Thoracic aorta (tissue), 2 donors: ENCODE measurements around the gene MPO. TPM values are rescaled to one million over a fixed set of nuclear protein-coding genes. Genes with fewer than 3 reads are reported as not detected.

Experiments
- ATAC-seq: fragments of 150-250 bp; one replicate; pipeline ENCODE4 v1.8.0; 2017; ENCODE audit warnings: low read depth; ENCODE audit not compliant: insufficient number of reproducible peaks, low FRiP score
- DNase-seq: peaks from one replicate; pipeline ENCODE4 v3.0.0-alpha.2; 2020; ENCODE audit warnings: low spot score
- H3K27ac ChIP-seq, 2 donors: fragments of 200-600 bp; sonication (generic); 1 replicate in 1 of 2; 2 replicates in 1 of 2; pipeline ENCODE4 v1.5.1; 2016; ENCODE audit warnings: mild to moderate bottlenecking in 2 of 2, moderate library complexity in 2 of 2
- H3K27me3 ChIP-seq: fragments of 200-600 bp; sonication (generic); replicated peaks from 2 replicates; pipeline ENCODE4 v1.6.0; 2016; ENCODE audit warnings: mild to moderate bottlenecking; ENCODE audit not compliant: insufficient read depth
- H3K36me3 ChIP-seq: fragments of 200-600 bp; sonication (generic); one replicate; pipeline ENCODE4 v1.5.1; 2016
- H3K4me1 ChIP-seq, 2 donors: fragments of 200-600 bp; sonication (generic); 1 replicate in 1 of 2; 2 replicates in 1 of 2; pipeline versions ENCODE4 v1.5.1 to v1.6.0; 2016; ENCODE audit warnings: low read depth in 2 of 2, mild to moderate bottlenecking in 1 of 2; ENCODE audit not compliant: control insufficient read depth in 1 of 2
- H3K4me3 ChIP-seq: fragments of 200-600 bp; sonication (generic); 2 replicates; pipeline ENCODE4 v1.5.1; 2016; ENCODE audit warnings: mild to moderate bottlenecking
- H3K9me3 ChIP-seq: fragments of 200-600 bp; sonication (generic); 2 replicates; pipeline ENCODE4 v1.5.1; 2016
- total RNA-seq, 2 donors: library from RNA; depleted of rRNA; stranded (reverse); fragments of >200 nt; gene quantifications; one replicate each; pipeline versions ENCODE4 v1.1.0 to v1.2.3, GENCODE V29; 2016
- TF ChIP-seq, protein P1 (sequence below): fragments of 200-600 bp; sonication (generic); IDR thresholded peaks from one replicate; pipeline ENCODE4 v1.5.1; 2019; ENCODE audit warnings: antibody characterized with exemption

The MPO gene
- total RNA-seq, 2 donors from 2014 or later, result 0.14 TPM; not detected in 1

DNA sequence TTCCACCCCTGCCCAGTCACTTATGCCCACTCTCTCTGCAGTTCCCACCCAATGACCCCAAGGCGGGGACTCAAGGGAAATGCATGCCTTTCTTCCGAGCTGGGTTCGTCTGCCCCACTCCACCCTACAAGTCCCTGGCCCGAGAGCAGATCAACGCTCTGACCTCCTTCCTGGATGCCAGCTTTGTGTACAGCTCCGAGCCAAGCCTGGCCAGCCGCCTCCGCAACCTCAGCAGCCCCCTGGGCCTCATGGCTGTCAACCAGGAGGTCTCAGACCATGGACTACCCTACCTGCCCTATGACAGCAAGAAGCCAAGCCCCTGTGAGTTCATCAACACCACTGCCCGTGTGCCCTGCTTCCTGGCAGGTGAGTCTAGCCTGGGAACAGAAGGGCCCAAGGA lies 28.6 kb downstream of the MPO start:
- TF ChIP-seq, protein P1, sequence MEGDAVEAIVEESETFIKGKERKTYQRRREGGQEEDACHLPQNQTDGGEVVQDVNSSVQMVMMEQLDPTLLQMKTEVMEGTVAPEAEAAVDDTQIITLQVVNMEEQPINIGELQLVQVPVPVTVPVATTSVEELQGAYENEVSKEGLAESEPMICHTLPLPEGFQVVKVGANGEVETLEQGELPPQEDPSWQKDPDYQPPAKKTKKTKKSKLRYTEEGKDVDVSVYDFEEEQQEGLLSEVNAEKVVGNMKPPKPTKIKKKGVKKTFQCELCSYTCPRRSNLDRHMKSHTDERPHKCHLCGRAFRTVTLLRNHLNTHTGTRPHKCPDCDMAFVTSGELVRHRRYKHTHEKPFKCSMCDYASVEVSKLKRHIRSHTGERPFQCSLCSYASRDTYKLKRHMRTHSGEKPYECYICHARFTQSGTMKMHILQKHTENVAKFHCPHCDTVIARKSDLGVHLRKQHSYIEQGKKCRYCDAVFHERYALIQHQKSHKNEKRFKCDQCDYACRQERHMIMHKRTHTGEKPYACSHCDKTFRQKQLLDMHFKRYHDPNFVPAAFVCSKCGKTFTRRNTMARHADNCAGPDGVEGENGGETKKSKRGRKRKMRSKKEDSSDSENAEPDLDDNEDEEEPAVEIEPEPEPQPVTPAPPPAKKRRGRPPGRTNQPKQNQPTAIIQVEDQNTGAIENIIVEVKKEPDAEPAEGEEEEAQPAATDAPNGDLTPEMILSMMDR, result no peak
- peaks cover 3 to 12% of the 10 kb centered on the region in 2 donors for H3K4me1 ChIP-seq
- no peak overlapping the region for H3K4me3 ChIP-seq
- H3K27me3 ChIP-seq, result no peaks in the 10 kb centered on the region
- ATAC-seq (no peak), DNase-seq (no peak)
- H3K27ac ChIP-seq, result no peak overlapping the region
- H3K36me3 ChIP-seq, result no peaks in the 10 kb centered on the region
- H3K9me3 ChIP-seq, result no peaks in the 10 kb centered on the region

DNA sequence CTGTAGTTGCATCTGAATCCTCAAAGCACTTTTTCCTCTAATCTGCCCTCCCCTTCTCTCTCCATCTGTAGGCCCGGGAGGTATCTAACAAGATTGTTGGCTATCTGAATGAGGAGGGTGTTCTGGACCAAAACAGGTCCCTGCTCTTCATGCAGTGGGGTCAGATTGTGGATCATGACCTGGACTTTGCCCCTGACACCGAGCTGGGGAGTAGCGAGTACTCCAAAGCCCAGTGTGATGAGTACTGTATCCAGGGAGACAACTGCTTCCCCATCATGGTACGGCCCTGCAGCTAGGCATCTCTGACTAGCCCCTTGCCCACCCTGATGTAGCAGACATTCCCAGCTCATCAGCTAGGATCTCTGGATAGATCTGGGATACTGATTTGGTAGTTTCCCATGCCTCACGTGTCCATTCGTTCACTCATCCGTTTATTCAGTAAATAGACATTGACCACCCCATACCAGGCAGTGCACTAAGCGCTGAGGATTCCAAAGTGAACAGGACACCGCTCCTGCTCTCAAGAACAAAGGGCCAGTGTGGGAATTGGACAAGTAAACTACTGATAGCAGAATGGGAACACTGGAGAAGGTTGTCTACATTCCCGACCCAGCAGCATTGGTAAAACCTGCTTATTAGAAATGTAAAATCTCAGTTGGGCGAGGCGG lies 30.3 kb downstream of the MPO start:
- Histone ChIP-seq H3K27ac (no peak overlapping the region), H3K27me3 (no peaks in the 10 kb centered on the region), H3K4me1 (peaks cover 3 to 12% of the 10 kb centered on the region in 2 donors), H3K4me3 (no peak overlapping the region), H3K36me3 (no peaks in the 10 kb centered on the region), H3K9me3 (no peaks in the 10 kb centered on the region)
- ATAC-seq (no peak), DNase-seq (no peak)
- TF ChIP-seq, protein P1, result no peak

DNA sequence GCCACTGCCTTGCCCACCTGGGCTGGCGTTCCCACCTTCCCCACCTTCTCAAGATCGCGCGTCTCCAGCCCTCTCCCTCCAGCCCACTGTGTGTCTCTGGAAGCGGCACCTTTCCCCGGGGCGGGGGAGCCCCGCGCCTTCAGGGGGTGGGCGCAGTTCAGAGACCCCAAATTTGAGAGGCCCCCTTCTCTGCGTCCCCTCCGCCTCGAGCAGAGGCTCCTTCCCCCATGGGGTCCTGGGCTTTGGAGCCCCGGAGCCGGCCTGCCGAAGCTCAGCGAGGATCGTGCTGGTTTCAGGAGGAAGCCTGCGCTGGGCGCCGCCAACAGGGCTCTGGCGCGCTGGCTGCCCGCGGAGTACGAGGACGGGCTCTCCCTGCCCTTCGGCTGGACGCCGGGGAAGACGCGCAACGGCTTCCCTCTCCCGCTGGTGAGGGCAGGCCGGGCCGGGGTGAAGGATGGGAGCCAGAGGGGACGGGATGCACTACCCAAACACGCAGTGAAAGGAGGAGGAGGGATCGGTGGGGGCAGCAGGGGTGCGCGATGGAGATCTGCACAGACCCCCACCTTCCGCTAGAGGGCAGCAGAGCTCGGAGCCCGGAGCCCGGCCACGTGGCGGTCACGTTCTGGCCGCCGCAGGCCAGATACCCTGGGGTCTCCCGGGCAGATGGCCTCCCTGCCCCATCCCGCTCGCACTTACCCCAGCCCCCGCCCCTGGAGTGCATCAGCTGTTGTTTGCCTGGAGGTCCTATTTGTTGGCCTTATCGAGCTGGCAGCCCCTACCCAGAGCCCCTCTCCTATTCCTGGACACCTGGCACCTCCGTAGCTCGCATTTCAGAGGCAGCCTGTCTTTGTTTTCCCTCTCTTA lies 31.2 kb downstream of the MPO start:
- no peak for ATAC-seq
- TF ChIP-seq, protein P1, result peak; percentile 92
- Histone ChIP-seq H3K9me3 (no peaks in the 10 kb centered on the region), H3K4me3 (peak overlapping the region; percentile 73), H3K27me3 (no peaks in the 10 kb centered on the region), H3K4me1 (peaks cover 3 to 12% of the 10 kb centered on the region in 2 donors), H3K27ac (no peak overlapping the region), H3K36me3 (no peaks in the 10 kb centered on the region)
- DNase-seq, result no peak

DNA sequence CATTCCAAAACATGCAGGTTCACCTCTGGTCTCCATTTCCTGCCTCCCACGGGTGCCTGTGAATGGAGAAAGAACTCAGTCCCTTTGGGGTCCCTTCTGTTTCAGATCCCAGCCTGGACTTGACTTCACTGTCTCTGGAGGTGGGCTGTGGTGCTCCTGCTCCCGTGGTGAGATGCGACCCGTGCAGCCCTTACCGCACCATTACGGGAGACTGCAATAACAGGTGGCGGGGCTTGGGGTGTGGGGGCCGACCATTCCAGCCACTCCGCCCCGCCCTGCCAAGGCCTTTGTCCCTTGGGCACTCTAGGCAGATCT lies 31.8 kb downstream of the MPO start:
- Histone ChIP-seq H3K4me1 (peaks cover 3 to 12% of the 10 kb centered on the region in 2 donors), H3K4me3 (peak overlapping the region; percentile 73), H3K27ac (no peak overlapping the region), H3K9me3 (no peaks in the 10 kb centered on the region), H3K36me3 (no peaks in the 10 kb centered on the region), H3K27me3 (no peaks in the 10 kb centered on the region)
- DNase-seq (no peak), ATAC-seq (no peak)
- TF ChIP-seq, protein P1, result no peak

DNA sequence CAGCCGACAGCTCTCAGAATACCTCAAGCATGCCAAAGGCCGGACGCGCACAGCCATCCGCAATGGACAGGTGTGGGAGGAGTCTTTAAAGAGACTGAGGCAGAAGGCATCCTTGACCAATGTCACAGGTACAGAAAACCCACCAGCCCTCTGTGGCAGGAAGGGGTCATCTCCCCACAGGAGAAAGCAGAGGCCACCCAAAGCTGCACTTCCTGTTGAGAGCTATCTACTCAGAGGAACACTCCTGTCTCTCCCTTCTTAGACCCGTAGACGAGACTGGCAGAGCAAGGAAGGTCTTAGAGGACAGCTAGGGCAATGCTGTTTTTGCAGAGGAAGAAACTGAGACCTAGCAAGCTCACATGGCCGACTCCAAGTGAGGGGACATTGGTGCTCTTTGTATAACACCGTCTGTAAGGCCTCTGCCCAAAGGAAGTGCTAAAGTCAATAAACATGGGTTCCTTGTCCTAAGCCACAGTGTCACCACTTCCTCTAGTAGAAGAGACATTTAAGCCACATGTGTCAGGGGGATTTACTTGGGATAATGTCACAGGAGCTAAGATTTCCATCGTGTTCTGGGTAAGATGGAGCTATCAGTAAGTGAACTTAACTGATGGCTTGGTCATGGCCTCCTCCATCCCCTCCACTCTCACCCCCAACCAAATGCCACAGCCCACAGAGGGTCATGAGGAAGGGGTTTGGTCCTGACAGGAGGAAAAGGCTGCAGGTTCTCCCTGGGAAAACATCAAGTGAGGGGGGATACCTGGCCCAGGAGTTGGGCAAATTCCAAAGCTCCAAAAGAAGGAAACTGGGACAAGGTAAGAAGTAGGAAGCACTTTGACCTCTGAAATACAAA lies 33.0 kb downstream of the MPO start:
- ATAC-seq (no peak), DNase-seq (no peak)
- TF ChIP-seq, protein P1, result no peak
- H3K4me1 ChIP-seq, result peaks cover 3 to 12% of the 10 kb centered on the region in 2 donors
- no peaks in the 10 kb centered on the region for H3K9me3 ChIP-seq
- H3K27ac ChIP-seq, result no peak overlapping the region
- no peak overlapping the region for H3K4me3 ChIP-seq
- H3K36me3 ChIP-seq, result no peaks in the 10 kb centered on the region
- no peaks in the 10 kb centered on the region for H3K27me3 ChIP-seq
